Hematopoietic multipotent progenitor cell treated with erythropoietin and hydrocortisone succinate and interleukin-3 and kit ligand, for 6 days (in vitro differentiated cells): Measurements from ENCODE around the gene CBX1.
"Not testable (repeated sequence)": the region's sequence is repeated elsewhere in the genome, so short reads cannot be mapped to it uniquely, and the experiment has no call there.

ENCODE experiments used
- DNase-seq: peaks from one replicate; pipeline ENCODE4 v3.0.0-alpha.2; 2015

Gene CBX1

GRCh38 chr17:48122665-48123045 is 21.4 kb upstream of the CBX1 start:
- DNase-seq: no peak

DNA sequence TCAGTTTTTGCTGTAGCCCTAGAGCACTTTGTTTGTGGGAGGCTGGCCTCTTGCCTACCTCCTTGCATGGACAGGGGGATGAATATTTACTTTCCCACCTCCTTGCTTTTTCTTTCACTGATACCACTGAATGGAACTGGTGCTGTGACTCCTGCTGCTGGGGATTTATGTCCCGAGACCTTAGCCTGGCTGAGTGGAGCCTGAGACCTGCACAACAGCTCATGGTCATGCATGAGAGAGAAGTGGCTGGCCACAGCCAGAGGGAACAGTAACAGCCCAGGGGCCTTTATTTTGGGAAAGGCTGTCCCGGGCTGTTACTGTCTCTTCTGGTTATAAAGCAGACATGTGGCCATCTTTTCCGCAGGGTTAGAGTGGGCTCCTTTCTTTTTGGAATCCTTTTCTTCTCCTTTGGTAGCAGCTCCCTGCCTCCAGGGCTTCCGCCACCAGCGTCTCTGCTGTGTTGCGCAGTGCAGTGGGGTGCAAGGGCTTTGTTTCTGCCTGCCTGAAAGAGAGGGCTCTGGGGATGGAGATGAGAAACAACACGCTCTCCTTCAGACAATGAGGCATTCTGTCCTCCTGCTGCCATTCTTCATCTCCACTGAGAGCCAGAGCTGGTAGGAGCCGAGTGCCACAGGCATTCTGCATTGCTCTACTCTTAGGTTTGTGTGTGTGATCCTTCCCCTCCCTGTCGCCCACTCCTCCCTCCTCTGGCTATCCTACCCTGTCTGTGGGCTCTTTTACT is 20.8 kb upstream of the CBX1 start:
- DNase-seq: no peak

DNA sequence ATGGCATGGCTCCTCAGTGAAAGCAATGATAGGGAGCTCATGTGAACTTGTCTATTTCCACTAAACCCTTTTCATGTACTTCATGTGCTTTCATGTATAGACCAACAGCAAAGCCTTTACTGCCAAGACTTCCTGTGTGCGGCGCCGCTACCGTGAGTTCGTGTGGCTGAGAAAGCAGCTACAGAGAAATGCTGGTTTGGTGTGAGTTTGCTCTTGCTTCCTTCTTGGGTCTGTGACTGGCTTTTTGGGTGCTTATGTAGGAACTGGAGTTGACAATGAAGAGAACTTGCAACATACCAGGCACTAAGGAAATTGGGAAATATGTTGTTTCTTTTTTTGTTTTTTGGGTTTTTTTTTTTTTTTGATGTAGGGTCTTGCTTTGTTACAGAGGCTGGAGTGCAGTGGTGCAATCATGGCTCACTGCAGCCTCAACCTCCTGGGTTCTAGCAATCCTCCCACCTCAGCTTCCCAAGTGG is 12.0 kb upstream of the CBX1 start:
- DNase-seq: peak; percentile 53

- no peak for DNase-seq
Observed at GRCh38 chr17:48111937-48112241, 10.6 kb upstream of the CBX1 start.

- no peak for DNase-seq
Observed at GRCh38 chr17:48110761-48111160, 9.5 kb upstream of the CBX1 start.

GRCh38 chr17:48107137-48108055 is 6.1 kb upstream of the CBX1 start, which contains the start of gene SNX11:
SNX11 (plus strand) TSS chr17:48107766; CDS start chr17:48112044, 4,278 bp downstream.
- peak; percentile 94 for DNase-seq

GRCh38 chr17:48106802-48107136 is 5.5 kb upstream of the CBX1 start:
- DNase-seq: no peak

GRCh38 chr17:48104440-48104839 is 3.2 kb upstream of the CBX1 start:
- no peak for DNase-seq

DNA sequence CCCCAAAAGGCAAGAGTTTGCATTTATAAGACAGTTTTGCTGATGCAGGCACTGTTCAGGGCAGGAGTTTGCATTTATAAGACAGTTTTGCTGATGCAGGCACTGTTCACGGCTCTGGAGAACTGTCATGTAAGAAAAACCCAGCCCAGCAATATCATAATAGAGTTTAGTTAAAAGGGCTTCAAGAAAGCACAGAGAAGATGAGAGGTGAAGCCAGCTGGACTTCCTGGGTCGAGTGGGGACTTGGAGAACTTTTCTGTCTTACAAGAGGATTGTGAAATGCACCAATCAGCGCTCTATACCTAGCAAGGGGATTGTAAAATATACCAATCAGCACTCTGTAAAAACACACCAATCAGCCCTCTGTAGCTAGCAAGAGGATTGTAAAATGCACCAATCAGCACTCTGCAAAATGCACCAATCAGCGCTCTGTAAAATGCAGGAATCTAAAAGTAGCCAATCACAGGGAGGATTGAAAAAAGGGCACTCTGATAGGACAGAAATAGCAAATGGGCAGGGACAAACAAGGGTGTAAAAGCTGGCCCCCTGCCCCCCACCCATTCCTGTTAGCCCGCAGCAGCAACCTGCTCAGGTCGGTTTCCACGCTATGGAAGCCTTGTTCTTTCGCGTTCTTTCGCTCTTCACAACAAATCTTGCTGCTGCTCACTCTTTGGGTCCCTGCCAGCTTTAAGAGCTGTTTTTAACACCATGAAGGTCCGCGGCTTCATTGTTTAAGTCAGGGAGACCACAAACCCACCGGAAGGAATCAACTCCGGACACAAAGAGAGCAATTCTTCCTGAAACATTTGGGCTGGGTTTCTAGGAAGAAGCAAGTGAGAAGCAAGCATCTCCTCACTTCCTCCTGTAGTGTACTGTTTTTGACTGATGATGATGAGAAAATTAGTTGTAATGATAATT is 1.8 kb upstream of the CBX1 start:
- DNase-seq: peak; percentile 53

GRCh38 chr17:48102043-48102750 is 919 bp upstream of the CBX1 start:
- DNase-seq: no peak

DNA sequence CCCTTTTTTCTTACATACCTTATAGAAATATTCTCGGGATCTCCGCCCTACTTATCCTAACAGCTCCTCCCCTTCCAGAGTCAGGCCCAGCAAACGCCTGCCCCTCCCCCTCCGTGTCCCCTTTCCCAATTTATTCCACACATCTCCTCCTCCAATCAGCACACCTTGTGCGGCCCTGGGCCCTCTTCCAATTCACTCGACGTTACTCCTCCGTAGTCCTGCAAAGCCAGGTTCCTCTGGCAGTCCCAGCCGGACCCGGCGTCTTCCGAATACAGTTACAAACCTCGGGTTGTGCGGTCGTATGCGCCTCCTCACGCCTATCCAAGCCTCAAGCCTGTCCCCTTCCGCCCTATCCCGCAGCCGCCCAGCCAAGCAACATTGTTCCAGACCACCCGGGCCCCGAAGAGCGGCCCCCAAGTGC is 677 bp downstream of the CBX1 start:
- DNase-seq: no peak

GRCh38 chr17:48100160-48100559 is 1.1 kb downstream of the CBX1 start:
- no peak for DNase-seq

- DNase-seq: no peak
Observed at GRCh38 chr17:48095611-48096010, 5.7 kb downstream of the CBX1 start.

GRCh38 chr17:48093341-48094045 is 7.8 kb downstream of the CBX1 start:
- DNase-seq: no peak

DNA sequence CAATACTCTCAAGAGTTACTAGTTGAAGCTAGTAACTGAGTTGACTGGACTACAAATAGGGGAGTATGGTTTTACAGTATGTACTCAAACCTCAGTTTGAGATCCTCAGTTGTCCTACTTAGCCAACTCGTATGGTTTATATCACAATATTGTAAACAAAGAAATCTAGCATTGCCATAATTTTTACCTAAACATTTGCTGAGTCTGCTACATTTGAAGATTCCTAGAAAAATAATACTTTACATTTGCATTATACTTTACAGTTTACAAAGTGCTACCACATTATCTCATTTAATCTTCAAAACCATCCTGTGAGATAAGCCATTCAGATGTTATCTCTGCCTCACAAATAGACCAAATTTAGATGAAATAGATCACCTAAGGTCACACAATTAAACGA is 16.3 kb downstream of the CBX1 start:
- no peak for DNase-seq

DNA sequence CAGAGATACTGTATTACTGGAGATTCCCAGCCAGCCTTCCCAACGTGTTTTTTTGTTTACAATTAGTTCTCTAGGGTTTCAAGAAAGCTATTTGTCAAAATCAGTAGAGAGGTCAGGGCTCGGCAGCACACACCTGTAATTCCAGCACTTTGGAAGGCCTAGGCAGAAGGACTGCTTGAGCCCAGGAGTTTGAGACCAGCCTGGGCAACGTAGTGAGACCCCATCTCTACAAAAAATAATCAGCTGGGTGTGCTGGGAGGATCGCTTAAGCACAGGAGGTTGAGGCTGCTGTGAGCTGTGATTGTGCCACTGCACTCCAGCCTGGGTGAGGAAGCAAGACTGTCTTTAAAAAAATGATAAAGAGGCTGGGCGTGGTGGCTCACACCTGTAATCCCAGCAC is 19.4 kb downstream of the CBX1 start:
- DNase-seq: no peak

GRCh38 chr17:48077152-48077551 is 24.1 kb downstream of the CBX1 start:
- not testable (repeated sequence) for DNase-seq

GRCh38 chr17:48074322-48075081 is 26.8 kb downstream of the CBX1 start:
- peak; percentile 91 for DNase-seq

DNA sequence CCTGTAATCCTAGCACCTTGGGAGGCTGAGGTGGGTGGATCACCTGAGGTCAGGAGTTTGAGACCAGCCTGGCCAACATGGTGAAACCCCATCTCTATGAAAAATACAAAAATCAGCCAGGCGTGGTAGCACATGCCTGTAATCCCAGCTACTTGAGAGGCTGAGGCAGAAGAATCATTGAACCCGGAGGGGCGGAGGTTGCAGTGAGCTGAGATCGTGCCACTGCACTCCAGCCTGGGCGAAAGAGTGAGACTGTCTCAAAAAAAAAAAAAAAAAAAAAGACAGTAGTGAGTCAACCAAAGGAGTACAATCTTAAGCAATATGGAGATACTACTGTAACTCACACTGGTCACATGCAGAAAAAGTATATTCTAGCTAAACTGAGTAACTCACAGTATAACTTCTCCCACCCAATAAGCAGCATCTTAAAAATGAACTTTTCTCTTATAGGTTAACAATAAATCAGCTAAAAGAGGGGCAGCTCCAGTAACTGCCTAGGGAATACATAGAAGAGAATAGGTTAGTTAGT is 27.6 kb downstream of the CBX1 start:
- DNase-seq: not testable (repeated sequence)

GRCh38 chr17:48072811-48073210 is 28.5 kb downstream of the CBX1 start:
- DNase-seq: not testable (repeated sequence)

- DNase-seq: no peak
Observed at GRCh38 chr17:48071654-48072053, 29.6 kb downstream of the CBX1 start.
